ENCODE measurements around the gene PDE3A. TPM values are rescaled to one million over a fixed set of nuclear protein-coding genes. Genes with fewer than 3 reads are reported as not detected.

PDE3A gene
- total RNA-seq, 1 experiment from 2014 or later: 0.58 TPM

- no peak for ATAC-seq
- Histone ChIP-seq H3K4me1 (ENCODE audit: insufficient read depth, low read length) (no peaks in the 10 kb centered on the region), H3K4me2 (ENCODE audit: low read length) (no peak overlapping the region), H3K9me2 (replicated peaks; ENCODE audit: low read length) (no peaks in the 10 kb centered on the region), H3K36me3 (ENCODE audit: low read depth, low read length) (no peaks in the 10 kb centered on the region), H3K27me3 (ENCODE audit: low read length) (no peaks in the 10 kb centered on the region), H4K20me1 (ENCODE audit: low read length) (no peaks in the 10 kb centered on the region), H2AFZ (ENCODE audit: low read length) (no peak overlapping the region), H3K9ac (ENCODE audit: low read length) (no peak overlapping the region), H3F3A (ENCODE audit: low read length, unreplicated experiment) (no peaks in the 10 kb centered on the region), H3K9me3 (ENCODE audit: low read length) (no peaks in the 10 kb centered on the region), H3K4me3 (ENCODE audit: low read length) (no peak overlapping the region), H3K27ac (ENCODE audit: low read length) (no peak overlapping the region), H3K79me2 (ENCODE audit: low read length) (no peaks in the 10 kb centered on the region)
- intact Hi-C loops (cut with micrococcal nuclease): no loop called here
- POLR2A ChIA-PET (ENCODE audit: unreplicated experiment): no interaction called here
- CTCF ChIA-PET: no interaction called here
- no TSS peak for BruUV-seq (replicated peaks)
- DNase-seq: no peak
- TF ChIP-seq EZH2 (IDR thresholded peaks at IDR 0.05; ENCODE audit: low read length, unreplicated experiment) (no peak), EZH2phosphoT487 (IDR thresholded peaks at IDR 0.05; ENCODE audit: borderline replicate concordance, low read length) (no peak), CTCF (conservative IDR thresholded peaks at IDR 0.05; ENCODE audit: low read depth, low read length) (no peak)
Measured at GRCh38 chr12:20585055-20585625, 216.8 kb downstream of the PDE3A start.

GRCh38 chr12:20585913-20586312, 217.6 kb downstream of the PDE3A start:
- Histone ChIP-seq H3K27ac (ENCODE audit: low read length) (no peak overlapping the region), H3K4me3 (ENCODE audit: low read length) (no peak overlapping the region), H3K9ac (ENCODE audit: low read length) (no peak overlapping the region), H3K4me2 (ENCODE audit: low read length) (no peak overlapping the region), H3K9me3 (ENCODE audit: low read length) (no peaks in the 10 kb centered on the region), H4K20me1 (ENCODE audit: low read length) (no peaks in the 10 kb centered on the region), H3K27me3 (ENCODE audit: low read length) (no peaks in the 10 kb centered on the region), H3F3A (ENCODE audit: low read length, unreplicated experiment) (no peaks in the 10 kb centered on the region), H3K36me3 (ENCODE audit: low read depth, low read length) (no peaks in the 10 kb centered on the region), H2AFZ (ENCODE audit: low read length) (no peak overlapping the region), H3K79me2 (ENCODE audit: low read length) (no peaks in the 10 kb centered on the region), H3K4me1 (ENCODE audit: insufficient read depth, low read length) (no peaks in the 10 kb centered on the region), H3K9me2 (replicated peaks; ENCODE audit: low read length) (no peaks in the 10 kb centered on the region)
- DNase-seq: no peak
- BruUV-seq (replicated peaks): no TSS peak
- ChIA-PET POLR2A (ENCODE audit: unreplicated experiment) (no interaction called here), CTCF (no interaction called here)
- intact Hi-C loops (cut with micrococcal nuclease): no loop called here
- TF ChIP-seq EZH2phosphoT487 (IDR thresholded peaks at IDR 0.05; ENCODE audit: borderline replicate concordance, low read length) (no peak), EZH2 (IDR thresholded peaks at IDR 0.05; ENCODE audit: low read length, unreplicated experiment) (no peak), CTCF (conservative IDR thresholded peaks at IDR 0.05; ENCODE audit: low read depth, low read length) (no peak)
- ATAC-seq: no peak

- Histone ChIP-seq H3K9me3 (ENCODE audit: low read length) (no peaks in the 10 kb centered on the region), H3F3A (ENCODE audit: low read length, unreplicated experiment) (no peaks in the 10 kb centered on the region), H3K4me3 (ENCODE audit: low read length) (no peak overlapping the region), H3K4me2 (ENCODE audit: low read length) (no peak overlapping the region), H2AFZ (ENCODE audit: low read length) (no peak overlapping the region), H4K20me1 (ENCODE audit: low read length) (no peaks in the 10 kb centered on the region), H3K79me2 (ENCODE audit: low read length) (no peaks in the 10 kb centered on the region), H3K9me2 (replicated peaks; ENCODE audit: low read length) (no peaks in the 10 kb centered on the region), H3K9ac (ENCODE audit: low read length) (no peak overlapping the region), H3K4me1 (ENCODE audit: insufficient read depth, low read length) (no peaks in the 10 kb centered on the region), H3K27me3 (ENCODE audit: low read length) (no peaks in the 10 kb centered on the region), H3K27ac (ENCODE audit: low read length) (no peak overlapping the region), H3K36me3 (ENCODE audit: low read depth, low read length) (no peaks in the 10 kb centered on the region)
- DNase-seq (no peak), ATAC-seq (no peak)
- TF ChIP-seq EZH2phosphoT487 (IDR thresholded peaks at IDR 0.05; ENCODE audit: borderline replicate concordance, low read length): no peak
- no peak for TF ChIP-seq CTCF (conservative IDR thresholded peaks at IDR 0.05; ENCODE audit: low read depth, low read length)
- BruUV-seq (replicated peaks): no TSS peak
- ChIA-PET POLR2A (ENCODE audit: unreplicated experiment) (interaction anchor here (0.7 kb wide), 1 partner anchor 13 kb away, joined by 3 read pairs; no protein-coding TSS in a partner anchor), CTCF (no interaction called here)
- intact Hi-C loops (cut with micrococcal nuclease): no loop called here
Measured at GRCh38 chr12:20588042-20588441, 219.7 kb downstream of the PDE3A start.

All from PC-3 (cell line).